Measurements from ENCODE around the gene ATP9A. TPM values are rescaled to one million over a fixed set of nuclear protein-coding genes. Genes with fewer than 3 reads are reported as not detected.

ATP9A gene
- total and polyA plus RNA-seq, 2 of the 8 experiments (the other 6 are each of a cell fraction or from before 2014, with no cell fraction given) = 5.0 to 6.4 TPM

DNA sequence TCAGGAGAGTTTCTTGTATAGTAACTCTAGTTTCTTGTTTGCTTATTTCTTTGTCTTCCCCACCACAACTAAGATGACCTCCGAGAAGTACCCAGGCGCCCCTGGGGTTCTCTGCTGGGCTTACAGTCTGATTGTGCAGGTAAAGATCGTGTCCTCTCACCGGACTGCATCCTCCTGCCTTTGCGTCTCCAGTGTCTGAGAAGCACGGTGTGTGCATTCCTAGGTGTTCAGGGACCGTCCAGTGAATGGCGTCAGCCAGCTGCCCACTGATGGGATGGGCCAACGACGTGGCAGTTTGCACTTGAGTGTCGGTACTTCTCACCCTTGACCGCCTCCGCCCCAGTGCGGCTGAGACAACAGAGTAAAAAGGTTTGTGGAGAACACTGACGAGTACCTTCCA is 169.6 kb downstream of the ATP9A start:
- no peak overlapping the region for H3K27ac ChIP-seq (ENCODE audit: low read depth, low read length)
- no peaks in the 10 kb centered on the region for H3K36me3 ChIP-seq (ENCODE audit: control insufficient read depth in 2 of 4, insufficient read depth in 4 of 4, low read length in 3 of 4)
- no peak overlapping the region for H3K4ac ChIP-seq (replicated peaks; ENCODE audit: insufficient read length, low read depth, low read length)
- 0 out of 2 replicates have a peak overlapping the region, but pooled peaks have one; percentile 1 for H4K8ac ChIP-seq (ENCODE audit: extremely low read depth, insufficient read depth, low read length)
- no peak overlapping the region for H2AFZ ChIP-seq (ENCODE audit: low read length)
- no peaks in the 10 kb centered on the region for H3K23me2 ChIP-seq (ENCODE audit: low read depth, low read length)
- ChIA-PET CTCF (ENCODE audit: partially characterized antibody) (interaction anchor here (0.8 to 4.5 kb wide), 7 partner anchors 12 to 227 kb away, joined by 3 to 26 read pairs (median 5); no protein-coding TSS in a partner anchor), POLR2A (ENCODE audit: partially characterized antibody) (no interaction called here)
- TF ChIP-seq GABPA (IDR thresholded peaks at IDR 0.05; ENCODE audit: borderline replicate concordance, insufficient read depth, low read length) = no peak
- no peak for TF ChIP-seq CHD2 (IDR thresholded peaks at IDR 0.05; ENCODE audit: low read length)
- TF ChIP-seq MAFK (IDR thresholded peaks at IDR 0.05; ENCODE audit: low read depth, low read length) = no peak
- TF ChIP-seq RFX5 (IDR thresholded peaks at IDR 0.05; ENCODE audit: borderline replicate concordance, low read depth, low read length) = no peak
- TF ChIP-seq CREB1 (IDR thresholded peaks at IDR 0.05) = no peak
- no peak for TF ChIP-seq FOSL1 (IDR thresholded peaks at IDR 0.05; ENCODE audit: insufficient read depth, low read depth, low read length)
- TF ChIP-seq EZH2 (IDR thresholded peaks at IDR 0.05; ENCODE audit: low read depth, low read length, severe bottlenecking) = no peak
- no peak for TF ChIP-seq SIRT6 (IDR thresholded peaks at IDR 0.05; ENCODE audit: low read length)
- TF ChIP-seq SRF (IDR thresholded peaks at IDR 0.05; ENCODE audit: low read depth, low read length) = no peak
- TF ChIP-seq TBP (IDR thresholded peaks at IDR 0.05; ENCODE audit: low read depth, low read length) = no peak
- no peak for TF ChIP-seq SIX5 (IDR thresholded peaks at IDR 0.05; ENCODE audit: low read depth, low read length)
- TF ChIP-seq, protein P1, sequence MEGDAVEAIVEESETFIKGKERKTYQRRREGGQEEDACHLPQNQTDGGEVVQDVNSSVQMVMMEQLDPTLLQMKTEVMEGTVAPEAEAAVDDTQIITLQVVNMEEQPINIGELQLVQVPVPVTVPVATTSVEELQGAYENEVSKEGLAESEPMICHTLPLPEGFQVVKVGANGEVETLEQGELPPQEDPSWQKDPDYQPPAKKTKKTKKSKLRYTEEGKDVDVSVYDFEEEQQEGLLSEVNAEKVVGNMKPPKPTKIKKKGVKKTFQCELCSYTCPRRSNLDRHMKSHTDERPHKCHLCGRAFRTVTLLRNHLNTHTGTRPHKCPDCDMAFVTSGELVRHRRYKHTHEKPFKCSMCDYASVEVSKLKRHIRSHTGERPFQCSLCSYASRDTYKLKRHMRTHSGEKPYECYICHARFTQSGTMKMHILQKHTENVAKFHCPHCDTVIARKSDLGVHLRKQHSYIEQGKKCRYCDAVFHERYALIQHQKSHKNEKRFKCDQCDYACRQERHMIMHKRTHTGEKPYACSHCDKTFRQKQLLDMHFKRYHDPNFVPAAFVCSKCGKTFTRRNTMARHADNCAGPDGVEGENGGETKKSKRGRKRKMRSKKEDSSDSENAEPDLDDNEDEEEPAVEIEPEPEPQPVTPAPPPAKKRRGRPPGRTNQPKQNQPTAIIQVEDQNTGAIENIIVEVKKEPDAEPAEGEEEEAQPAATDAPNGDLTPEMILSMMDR (IDR thresholded peaks at IDR 0.05; ENCODE audit: control extremely low read depth in 1 of 3, insufficient read depth in 1 of 3, low read depth in 1 of 3, low read length in 3 of 3) = no peak
- WGBS, 2 experiments (ENCODE audit: extremely low coverage in 1 of 2, insufficient coverage in 1 of 2, insufficient read length in 1 of 2, insufficient replicate concordance in 2 of 2, low coverage in 1 of 2, low lambda C conversion rate in 2 of 2, missing lambda C conversion rate in 1 of 2) = 86% methylated on average over 15 of the region's 15 CpGs; no CpG with 5 or more reads in 1 of the 2 experiments
- no peak overlapping the region for H2BK20ac ChIP-seq (ENCODE audit: low read length)
- H3K23ac ChIP-seq (ENCODE audit: insufficient read length) = no peak overlapping the region
- H4K91ac ChIP-seq (replicated peaks; ENCODE audit: insufficient read length, low read length) = no peak overlapping the region
- no peak overlapping the region for H3K56ac ChIP-seq (replicated peaks; ENCODE audit: insufficient read length, low read depth, low read length)
- H2BK120ac ChIP-seq (replicated peaks; ENCODE audit: low read depth, low read length) = no peak overlapping the region
- no peak overlapping the region for H3K4me2 ChIP-seq (ENCODE audit: insufficient read depth in 1 of 2, low read depth in 2 of 2, low read length in 2 of 2)
- no peaks in the 10 kb centered on the region for H3K79me2 ChIP-seq (ENCODE audit: control insufficient read depth in 1 of 2, insufficient read depth in 2 of 2, low read length in 2 of 2)
- no peak overlapping the region for H4K5ac ChIP-seq (ENCODE audit: insufficient read length, low read depth, low read length)
- FAIRE-seq = no peak
- no peak for DNase-seq (ENCODE audit: low read depth in 1 of 2, low spot score in 2 of 2)
- H2BK15ac ChIP-seq (ENCODE audit: low read length) = no peak overlapping the region
- H3K9ac ChIP-seq (replicated peaks in 1 of 4; ENCODE audit: extremely low read depth in 1 of 4, low read depth in 3 of 4, low read length in 3 of 4) = no peak overlapping the region
- H3K79me1 ChIP-seq (ENCODE audit: low read depth, low read length) = no peaks in the 10 kb centered on the region
- H3K18ac ChIP-seq (ENCODE audit: extremely low read depth, low read length) = no peak overlapping the region
- H3K9me3 ChIP-seq (ENCODE audit: insufficient read depth in 2 of 2, low read depth in 1 of 2, low read length in 1 of 2) = no peaks in the 10 kb centered on the region
- H2BK5ac ChIP-seq (ENCODE audit: low read depth, low read length) = no peak overlapping the region
- no peaks in the 10 kb centered on the region for H4K20me1 ChIP-seq (replicated peaks in 1 of 2; ENCODE audit: control insufficient read depth in 1 of 2, insufficient read depth in 2 of 2, low read length in 2 of 2)
- no peak overlapping the region for H2BK12ac ChIP-seq (ENCODE audit: low read depth, low read length)
- no peak overlapping the region for H2AK5ac ChIP-seq (ENCODE audit: low read depth, low read length)
- H3K4me3 ChIP-seq (ENCODE audit: extremely low read depth in 1 of 4, insufficient read depth in 2 of 4, low read depth in 3 of 4, low read length in 4 of 4) = no peak overlapping the region
- H3K4me1 ChIP-seq (replicated peaks in 1 of 4; ENCODE audit: control insufficient read depth in 3 of 4, insufficient read depth in 4 of 4, low read length in 3 of 4) = peaks cover 0 to 8% (median 2%) of the 10 kb centered on the region in 4 experiments; a peak in 5 of 7 replicates
- H3K14ac ChIP-seq (ENCODE audit: insufficient read length) = no peak overlapping the region
- H3K27me3 ChIP-seq (replicated peaks in 1 of 4; ENCODE audit: control insufficient read depth in 3 of 4, extremely low read depth in 1 of 4, insufficient read depth in 3 of 4, low read length in 3 of 4) = no peaks in the 10 kb centered on the region

Data from H1 (cell line).